Calu3 (cell line): Measurements from ENCODE around the gene RNF152. TPM values are rescaled to one million over a fixed set of nuclear protein-coding genes. Genes with fewer than 3 reads are reported as not detected.

Experiments
- BruUV-seq: library from RNA; stranded (reverse); fragments of 400-500 nt; replicated peaks from 2 replicates; lab custom pipeline; 2021; lab: Mats Ljungman, UMichigan
- CTCF ChIA-PET: fragments of 300-600 bp; sonication (Branson Sonifier 250); formaldehyde crosslinking; loops from one replicate; lab custom pipeline; 2022; ENCODE audit warnings: antibody characterized with exemption; lab: Charles Lee
- DNase-seq: peaks from one replicate; pipeline ENCODE4 v3.0.0; 2022
- H3K27ac Mint-ChIP-seq: one replicate; pipeline ENCODE4 v1.8.0; 2022; ENCODE audit warnings: mixed read lengths; ENCODE audit not compliant: unreplicated experiment
- H3K27me3 Mint-ChIP-seq: one replicate; pipeline ENCODE4 v1.8.0; 2022; ENCODE audit warnings: mixed read lengths; ENCODE audit not compliant: unreplicated experiment
- H3K36me3 Mint-ChIP-seq: one replicate; pipeline ENCODE4 v1.8.0; 2022; ENCODE audit warnings: mild to moderate bottlenecking, moderate library complexity, mixed read lengths; ENCODE audit not compliant: insufficient read depth, unreplicated experiment
- H3K4me1 Mint-ChIP-seq: one replicate; pipeline ENCODE4 v1.8.0; 2022; ENCODE audit warnings: mild to moderate bottlenecking, low read depth, mixed read lengths; ENCODE audit not compliant: unreplicated experiment
- H3K4me3 Mint-ChIP-seq: one replicate; pipeline ENCODE4 v1.8.0; 2022; ENCODE audit warnings: mild to moderate bottlenecking, low read depth, moderate library complexity, mixed read lengths; ENCODE audit not compliant: unreplicated experiment
- H3K9me3 Mint-ChIP-seq: one replicate; pipeline ENCODE4 v1.8.0; 2022; ENCODE audit warnings: low read depth, mixed read lengths; ENCODE audit not compliant: unreplicated experiment
- intact Hi-C: fragments of 100-400 bp; cut with micrococcal nuclease; formaldehyde crosslinking; loops from one replicate; pipeline ENCODE4 v1.10.0; 2022; ENCODE audit not compliant: unreplicated experiment
- total RNA-seq: library from RNA; stranded (reverse); gene quantifications from 2 replicates; pipeline ENCODE4 v1.2.3, GENCODE V29; 2022
- TF ChIP-seq, protein P1 (sequence below): fragments of 200-600 bp; IDR thresholded peaks from one replicate; pipeline ENCODE4 v1.8.0; 2022; ENCODE audit warnings: antibody characterized with exemption; ENCODE audit not compliant: unreplicated experiment

The RNF152 gene
- total RNA-seq, 1 experiment from 2014 or later = 1.0 TPM

DNA sequence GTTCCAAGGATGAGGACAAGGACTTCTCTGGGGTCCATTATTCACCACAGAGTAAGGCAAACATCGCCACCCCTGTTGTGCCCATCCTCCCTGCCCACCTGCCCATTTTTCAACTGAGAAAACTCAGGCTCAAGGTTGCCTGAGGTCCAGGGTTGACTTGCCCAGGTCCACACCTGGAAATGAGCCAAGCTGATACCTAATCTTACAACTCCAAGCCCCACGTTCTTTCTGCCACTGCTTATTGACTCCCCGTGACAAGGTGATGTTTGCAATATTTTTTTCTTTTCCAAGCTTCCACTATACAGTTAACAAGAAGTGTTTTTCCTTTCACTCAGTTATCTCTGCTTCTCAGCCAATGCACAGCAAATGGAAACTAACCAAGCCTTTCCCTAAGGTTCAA, 39.0 kb downstream of the RNF152 start:
- H3K9me3 Mint-ChIP-seq = no peaks in the 10 kb centered on the region
- H3K36me3 Mint-ChIP-seq = no peaks in the 10 kb centered on the region
- H3K27ac Mint-ChIP-seq = no peak overlapping the region
- no peak overlapping the region for H3K4me3 Mint-ChIP-seq
- H3K27me3 Mint-ChIP-seq = peaks cover 25% of the 10 kb centered on the region
- no peak for DNase-seq
- H3K4me1 Mint-ChIP-seq = no peaks in the 10 kb centered on the region
- CTCF ChIA-PET = no interaction called here
- no TSS peak for BruUV-seq
- intact Hi-C loops = no loop called here
- TF ChIP-seq, protein P1, sequence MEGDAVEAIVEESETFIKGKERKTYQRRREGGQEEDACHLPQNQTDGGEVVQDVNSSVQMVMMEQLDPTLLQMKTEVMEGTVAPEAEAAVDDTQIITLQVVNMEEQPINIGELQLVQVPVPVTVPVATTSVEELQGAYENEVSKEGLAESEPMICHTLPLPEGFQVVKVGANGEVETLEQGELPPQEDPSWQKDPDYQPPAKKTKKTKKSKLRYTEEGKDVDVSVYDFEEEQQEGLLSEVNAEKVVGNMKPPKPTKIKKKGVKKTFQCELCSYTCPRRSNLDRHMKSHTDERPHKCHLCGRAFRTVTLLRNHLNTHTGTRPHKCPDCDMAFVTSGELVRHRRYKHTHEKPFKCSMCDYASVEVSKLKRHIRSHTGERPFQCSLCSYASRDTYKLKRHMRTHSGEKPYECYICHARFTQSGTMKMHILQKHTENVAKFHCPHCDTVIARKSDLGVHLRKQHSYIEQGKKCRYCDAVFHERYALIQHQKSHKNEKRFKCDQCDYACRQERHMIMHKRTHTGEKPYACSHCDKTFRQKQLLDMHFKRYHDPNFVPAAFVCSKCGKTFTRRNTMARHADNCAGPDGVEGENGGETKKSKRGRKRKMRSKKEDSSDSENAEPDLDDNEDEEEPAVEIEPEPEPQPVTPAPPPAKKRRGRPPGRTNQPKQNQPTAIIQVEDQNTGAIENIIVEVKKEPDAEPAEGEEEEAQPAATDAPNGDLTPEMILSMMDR = no peak

DNA sequence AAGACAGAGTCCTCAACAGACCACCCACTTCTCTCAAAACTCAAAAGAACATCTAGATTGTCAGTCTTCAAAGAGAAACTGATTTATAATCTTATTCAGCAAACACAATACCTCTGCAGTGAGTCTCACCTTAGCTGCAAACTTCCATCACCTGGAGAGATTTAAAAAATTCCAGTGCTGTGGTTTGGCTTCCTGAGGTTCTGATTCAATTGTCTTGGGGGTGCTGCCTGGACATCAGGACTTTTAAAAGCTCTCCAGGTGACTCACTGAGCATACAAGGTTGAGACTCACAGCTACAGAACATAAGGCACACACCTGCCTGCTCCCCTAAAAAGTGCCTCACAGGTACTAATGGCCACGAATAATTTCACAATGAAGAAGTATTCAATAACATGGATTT, 40.3 kb downstream of the RNF152 start:
- H3K9me3 Mint-ChIP-seq = no peaks in the 10 kb centered on the region
- no peak for DNase-seq
- H3K27ac Mint-ChIP-seq = no peak overlapping the region
- TF ChIP-seq, protein P1 = no peak
- no peak overlapping the region for H3K4me3 Mint-ChIP-seq
- no peaks in the 10 kb centered on the region for H3K36me3 Mint-ChIP-seq
- CTCF ChIA-PET = interaction anchor here (0.6 kb wide), 1 partner anchor 43 kb away, joined by 8 read pairs; no protein-coding TSS in a partner anchor
- intact Hi-C loops = no loop called here
- H3K27me3 Mint-ChIP-seq = peaks cover 26% of the 10 kb centered on the region
- H3K4me1 Mint-ChIP-seq = no peaks in the 10 kb centered on the region
- BruUV-seq = no TSS peak

DNA sequence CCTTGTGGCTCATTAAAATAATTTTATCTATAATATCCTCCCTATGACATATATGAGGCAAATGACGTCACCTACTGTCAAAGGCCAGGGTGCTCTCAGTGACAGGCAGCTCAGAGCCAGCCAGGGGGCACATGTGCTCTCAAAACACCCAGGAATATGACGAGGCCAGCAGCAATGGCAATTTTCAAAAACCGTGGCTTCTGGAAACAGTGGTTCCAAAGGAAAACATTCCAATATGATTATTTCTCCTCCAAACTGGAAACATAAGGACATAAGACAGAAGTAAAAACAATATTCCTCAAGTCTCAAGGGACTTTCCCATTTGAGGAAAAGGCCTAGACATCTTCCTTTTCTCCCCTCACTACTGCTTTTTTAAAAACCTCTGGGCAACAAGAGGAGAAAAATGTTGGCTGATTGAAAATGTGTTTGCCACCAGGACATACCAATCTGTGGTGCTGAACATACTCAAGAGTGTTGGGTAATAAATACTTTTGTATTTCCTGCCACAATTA, 40.8 kb downstream of the RNF152 start:
- Mint-ChIP-seq H3K4me1 (no peaks in the 10 kb centered on the region), H3K27me3 (peaks cover 31% of the 10 kb centered on the region), H3K9me3 (no peaks in the 10 kb centered on the region), H3K36me3 (no peaks in the 10 kb centered on the region), H3K4me3 (no peak overlapping the region), H3K27ac (no peak overlapping the region)
- TF ChIP-seq, protein P1 = no peak
- intact Hi-C loops = no loop called here
- no TSS peak for BruUV-seq
- no peak for DNase-seq
- CTCF ChIA-PET = interaction anchor here (0.6 kb wide), 1 partner anchor 43 kb away, joined by 8 read pairs; no protein-coding TSS in a partner anchor

DNA sequence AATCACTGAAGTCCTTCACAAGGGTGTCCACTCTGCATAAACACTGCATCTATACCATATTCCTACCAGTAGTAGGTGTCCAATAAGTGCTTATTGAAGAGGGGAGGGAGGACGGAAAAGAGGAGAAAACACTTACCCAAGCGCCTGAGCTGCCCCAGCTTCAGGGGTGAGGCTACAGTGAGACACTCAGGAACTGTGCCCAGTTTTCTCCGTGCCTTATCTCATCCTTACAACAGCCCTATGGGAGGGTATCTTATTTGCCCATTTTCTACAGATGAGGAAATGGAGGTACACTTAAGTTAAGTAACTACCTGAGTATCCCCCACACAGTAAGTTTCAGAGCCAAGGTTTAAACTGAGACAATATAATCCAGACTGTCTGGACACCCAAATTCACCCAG, 41.5 kb downstream of the RNF152 start:
- H3K36me3 Mint-ChIP-seq = no peaks in the 10 kb centered on the region
- H3K27ac Mint-ChIP-seq = no peak overlapping the region
- TF ChIP-seq, protein P1 = no peak
- H3K27me3 Mint-ChIP-seq = peaks cover 34% of the 10 kb centered on the region
- intact Hi-C loops = no loop called here
- no TSS peak for BruUV-seq
- no peaks in the 10 kb centered on the region for H3K9me3 Mint-ChIP-seq
- no peaks in the 10 kb centered on the region for H3K4me1 Mint-ChIP-seq
- CTCF ChIA-PET = no interaction called here
- no peak overlapping the region for H3K4me3 Mint-ChIP-seq
- no peak for DNase-seq
